ENCODE data around the gene USP49.

- TF ChIP-seq POLR2A (IDR thresholded peaks at IDR 0.05; ENCODE audit: low read depth, low read length) (no peak), SPI1 (IDR thresholded peaks at IDR 0.05; ENCODE audit: low read depth, low read length) (no peak), POLR2AphosphoS5 (IDR thresholded peaks at IDR 0.05; ENCODE audit: low read depth, low read length) (no peak), PAX5 (IDR thresholded peaks at IDR 0.05; ENCODE audit: insufficient read depth, low read length, severe bottlenecking) (peak; percentile 75)
Measured at GRCh38 chr6:41779788-41780550, 115.2 kb downstream of the USP49 start, which contains the start of gene FRS3.

All from GM12891 (cell line).